ENCODE measurements around the gene NMNAT2.

NMNAT2 gene

GRCh38 chr1:183236158-183236725 lies 181.9 kb downstream of the NMNAT2 start:
- no peak for DNase-seq (ENCODE audit: low spot score)

DNA sequence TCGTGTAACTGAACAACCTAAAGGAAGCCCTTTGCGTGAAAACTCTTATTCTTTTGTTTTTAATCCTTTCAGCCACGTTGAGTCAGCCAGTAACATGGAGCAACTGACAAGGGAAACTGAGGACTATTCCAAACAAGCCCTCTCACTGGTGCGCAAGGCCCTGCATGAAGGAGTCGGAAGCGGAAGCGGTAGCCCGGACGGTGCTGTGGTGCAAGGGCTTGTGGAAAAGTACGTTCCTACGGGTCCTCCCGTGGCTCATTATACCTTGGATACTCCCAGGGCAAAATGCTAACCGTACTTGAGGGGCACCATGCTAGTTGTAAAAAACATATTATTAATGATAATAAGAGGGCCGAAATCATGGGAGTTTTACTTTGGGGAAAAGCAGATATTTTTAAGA lies 182.7 kb downstream of the NMNAT2 start:
- no peak for DNase-seq (ENCODE audit: low spot score)

- DNase-seq (ENCODE audit: low spot score): peak; percentile 69
These were observed 183.3 kb downstream of the NMNAT2 start for GRCh38 chr1:183234660-183235476.

GRCh38 chr1:183233113-183233512 lies 185.1 kb downstream of the NMNAT2 start:
- DNase-seq (ENCODE audit: low spot score): no peak

DNA sequence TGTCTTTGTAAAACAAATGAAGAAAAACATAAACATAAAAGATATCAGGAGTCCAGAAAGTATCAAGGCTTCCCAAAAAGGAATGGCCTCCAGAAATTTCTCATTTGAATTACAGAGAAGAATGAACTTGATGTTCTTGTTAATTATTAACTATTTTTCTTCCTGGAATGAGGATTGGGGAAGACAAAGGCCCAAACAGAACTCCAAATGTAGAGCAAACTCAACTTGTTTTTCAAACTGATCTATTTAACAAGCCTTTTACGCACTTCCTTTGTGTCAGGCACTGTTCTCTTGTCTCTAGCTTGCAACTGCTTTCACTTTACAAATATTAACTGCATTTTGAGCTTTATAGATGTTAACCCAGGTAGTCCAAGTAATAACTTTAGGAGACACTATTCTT lies 186.6 kb downstream of the NMNAT2 start:
- DNase-seq (ENCODE audit: low spot score): no peak

GRCh38 chr1:183230413-183230812 lies 187.8 kb downstream of the NMNAT2 start:
- DNase-seq (ENCODE audit: low spot score): no peak

DNA sequence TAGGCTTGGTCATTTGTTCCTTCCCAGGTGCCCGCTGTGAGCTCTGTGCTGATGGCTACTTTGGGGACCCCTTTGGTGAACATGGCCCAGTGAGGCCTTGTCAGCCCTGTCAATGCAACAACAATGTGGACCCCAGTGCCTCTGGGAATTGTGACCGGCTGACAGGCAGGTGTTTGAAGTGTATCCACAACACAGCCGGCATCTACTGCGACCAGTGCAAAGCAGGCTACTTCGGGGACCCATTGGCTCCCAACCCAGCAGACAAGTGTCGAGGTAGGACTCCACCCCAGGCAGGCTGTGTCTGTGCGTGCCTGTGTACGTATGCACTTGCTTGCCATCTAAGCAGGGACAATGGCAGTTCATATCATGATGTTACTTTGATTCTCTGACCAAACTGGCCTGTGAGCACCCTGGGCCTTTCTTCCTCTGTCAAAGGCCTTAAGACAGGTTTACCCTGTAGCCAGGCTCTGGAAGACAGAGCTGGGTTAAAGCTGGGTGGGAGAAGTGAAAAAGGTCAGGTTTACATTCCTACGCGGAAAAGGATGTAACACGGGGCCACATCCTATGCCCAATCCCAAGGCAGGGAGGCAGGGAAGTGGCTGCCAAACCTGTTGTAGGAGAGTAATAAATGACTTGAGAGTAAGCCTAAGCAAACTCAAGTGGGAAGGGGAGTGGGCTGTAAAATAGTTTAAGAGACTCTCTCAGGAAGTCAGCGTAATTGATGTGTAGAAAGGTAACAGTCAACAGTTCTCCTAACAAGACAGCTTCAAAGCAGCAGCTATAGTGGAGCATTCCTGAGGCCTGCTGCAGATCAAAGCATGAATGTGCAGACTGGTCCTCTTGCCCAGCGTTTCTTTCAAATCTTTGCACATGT lies 189.6 kb downstream of the NMNAT2 start:
- peak; percentile 15 for DNase-seq (ENCODE audit: low spot score)

GRCh38 chr1:183227422-183228346 lies 190.5 kb downstream of the NMNAT2 start:
- DNase-seq (ENCODE audit: low spot score): peak; percentile 16

- DNase-seq (ENCODE audit: low spot score): no peak
These were observed 191.2 kb downstream of the NMNAT2 start for GRCh38 chr1:183226963-183227362.

DNA sequence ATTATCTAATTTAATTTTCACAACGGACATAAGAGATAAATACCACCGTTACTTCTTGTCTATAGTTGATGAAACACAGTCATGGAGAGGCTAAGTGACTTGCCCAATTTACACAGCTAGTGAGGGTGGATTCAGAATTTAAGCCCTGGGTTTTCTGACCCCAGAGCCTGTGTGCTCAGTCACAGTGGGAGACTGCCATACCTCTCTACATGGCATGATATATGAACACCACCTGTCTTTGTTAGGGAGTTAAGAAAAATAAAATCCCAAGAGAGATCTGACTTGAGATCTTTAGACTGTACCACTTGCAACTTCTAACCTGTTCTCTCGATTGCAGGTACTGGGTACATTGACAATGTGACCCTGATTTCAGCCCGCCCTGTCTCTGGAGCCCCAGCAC lies 191.8 kb downstream of the NMNAT2 start:
- no peak for DNase-seq (ENCODE audit: low spot score)

- no peak for DNase-seq (ENCODE audit: low spot score)
These were observed 194.7 kb downstream of the NMNAT2 start for GRCh38 chr1:183223467-183223866.

- DNase-seq (ENCODE audit: low spot score): no peak
These were observed 195.3 kb downstream of the NMNAT2 start for GRCh38 chr1:183222909-183223308.

DNA sequence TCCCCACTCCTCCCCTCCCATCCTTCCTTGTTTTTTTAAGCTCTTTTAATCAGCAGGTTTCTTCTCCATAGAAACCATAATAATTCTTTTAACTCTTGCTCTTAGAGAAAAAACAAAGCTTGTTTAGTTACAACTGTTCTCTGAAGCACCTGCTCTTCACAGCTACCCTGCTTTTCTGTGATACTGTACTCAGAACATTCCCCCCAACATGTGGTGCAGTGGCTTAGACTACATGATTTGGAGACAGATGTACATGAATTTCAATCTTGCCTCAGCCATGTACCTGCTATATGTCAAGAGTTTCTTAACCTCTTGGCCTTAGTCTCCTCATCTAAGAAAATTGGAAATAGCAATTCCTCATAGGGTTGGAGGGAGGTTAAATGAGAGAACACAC lies 198.6 kb downstream of the NMNAT2 start:
- no peak for DNase-seq (ENCODE audit: low spot score)

DNA sequence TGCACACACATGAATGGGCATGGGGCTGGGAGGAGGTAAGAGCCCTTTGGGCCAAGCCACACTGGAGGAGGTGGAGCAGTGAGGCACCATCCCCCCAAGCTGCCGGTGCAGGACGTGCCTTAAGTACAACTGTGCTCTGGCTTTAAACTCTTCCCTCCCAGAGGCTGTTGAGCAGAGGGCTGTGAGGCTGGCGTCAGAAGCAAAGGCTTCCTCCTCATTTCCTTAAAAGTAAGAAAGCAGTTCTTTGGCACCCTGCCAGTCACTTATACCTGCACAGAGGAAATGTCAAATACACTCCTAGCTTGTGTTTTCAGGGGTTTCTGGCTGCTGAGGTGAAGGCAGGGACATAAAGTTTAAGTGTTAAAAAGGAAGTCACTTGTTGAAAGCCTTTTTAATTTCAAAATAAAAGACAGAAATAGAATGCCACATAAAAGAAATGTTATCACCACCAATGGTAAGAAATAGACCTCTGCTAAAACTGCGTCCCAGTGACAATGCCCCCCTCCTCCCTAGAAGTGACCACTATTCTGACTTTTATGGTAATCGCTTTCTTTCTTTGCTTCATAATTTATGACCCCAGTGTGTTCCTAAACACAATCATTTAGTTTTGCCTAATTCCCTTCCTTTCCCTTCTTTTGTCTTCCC lies 199.1 kb downstream of the NMNAT2 start:
- DNase-seq (ENCODE audit: low spot score): no peak

- no peak for DNase-seq (ENCODE audit: low spot score)
These were observed 200.1 kb downstream of the NMNAT2 start for GRCh38 chr1:183218027-183218618.

DNA sequence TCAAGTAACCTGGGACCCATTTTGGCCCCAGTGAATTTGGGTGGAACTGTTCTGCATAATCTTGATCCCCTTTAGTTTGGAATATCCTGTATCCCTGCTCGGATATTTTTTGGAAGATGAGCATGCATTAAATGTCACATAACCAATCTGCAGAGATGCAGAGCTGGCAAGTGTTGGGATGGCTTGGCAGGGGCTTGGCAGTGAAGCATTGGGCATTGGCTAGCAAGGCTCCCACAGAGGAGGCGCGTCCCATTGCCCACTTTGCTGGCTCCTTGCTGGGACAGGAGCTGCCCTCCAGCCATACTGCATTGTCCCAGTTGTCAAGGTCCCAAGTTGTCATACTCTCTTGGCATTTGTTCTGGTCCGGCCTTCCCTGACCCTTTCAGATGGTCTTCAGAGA lies 202.2 kb downstream of the NMNAT2 start:
- no peak for DNase-seq (ENCODE audit: low spot score)

- no peak for DNase-seq (ENCODE audit: low spot score)
These were observed 203.0 kb downstream of the NMNAT2 start for GRCh38 chr1:183215076-183215720.

- no peak for DNase-seq (ENCODE audit: low spot score)
These were observed 203.9 kb downstream of the NMNAT2 start for GRCh38 chr1:183214021-183214970.

- DNase-seq (ENCODE audit: low spot score): no peak
These were observed 205.3 kb downstream of the NMNAT2 start for GRCh38 chr1:183212870-183213269.
